HG03064 (cell line): Measurements from ENCODE around the gene OSBPL2.
A peak's percentile ranks its signal among the peaks of the same experiment; 100 is the strongest.

Source experiments
- ATAC-seq: cut with Tn5 transposase; IDR thresholded peaks from one replicate; pipeline ENCODE4 v1.9.1; 2021; ENCODE audit warnings: low read depth; ENCODE audit not compliant: unreplicated experiment

OSBPL2 gene

DNA sequence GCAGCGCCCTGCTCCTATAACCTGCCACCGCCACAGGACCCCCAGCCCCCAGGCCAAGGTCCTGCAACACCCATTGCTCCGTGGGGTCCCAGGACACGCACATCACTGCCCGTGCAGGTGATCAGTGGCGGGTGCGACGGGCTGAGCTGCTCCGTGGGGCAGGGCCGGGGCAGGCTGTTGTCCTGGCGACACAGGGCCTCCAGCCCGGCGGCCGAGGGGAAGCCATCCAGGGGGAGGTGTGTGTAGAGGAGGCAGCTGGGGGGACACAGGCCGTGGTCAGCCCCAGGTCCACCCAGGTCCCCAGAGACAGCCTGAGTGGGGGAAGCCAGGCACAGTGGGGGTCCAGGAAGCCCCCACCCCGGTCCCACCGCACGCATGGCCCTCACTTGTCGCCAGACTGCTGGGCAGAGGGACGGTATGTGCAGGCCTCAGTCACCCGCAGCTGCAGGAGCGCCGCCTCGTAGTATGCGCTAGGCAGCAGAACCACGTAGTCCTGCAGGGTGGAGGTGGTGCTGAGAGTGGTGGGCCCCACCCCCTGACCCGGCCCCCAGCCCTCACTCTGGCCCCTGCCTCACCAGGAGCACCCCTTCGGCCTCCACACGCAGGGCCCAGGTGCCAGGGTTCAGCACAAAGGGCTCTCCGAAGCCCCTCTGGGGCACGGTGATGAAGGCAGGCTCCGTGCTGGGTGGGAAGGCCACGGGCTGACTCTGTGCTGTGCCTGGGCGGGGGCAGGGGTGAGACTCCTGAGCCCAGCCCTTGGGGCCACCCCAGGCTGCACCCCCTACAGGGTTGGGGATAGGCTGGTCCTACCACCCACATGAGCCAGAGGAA is 94.9 kb downstream of the OSBPL2 start:
- no peak for ATAC-seq

DNA sequence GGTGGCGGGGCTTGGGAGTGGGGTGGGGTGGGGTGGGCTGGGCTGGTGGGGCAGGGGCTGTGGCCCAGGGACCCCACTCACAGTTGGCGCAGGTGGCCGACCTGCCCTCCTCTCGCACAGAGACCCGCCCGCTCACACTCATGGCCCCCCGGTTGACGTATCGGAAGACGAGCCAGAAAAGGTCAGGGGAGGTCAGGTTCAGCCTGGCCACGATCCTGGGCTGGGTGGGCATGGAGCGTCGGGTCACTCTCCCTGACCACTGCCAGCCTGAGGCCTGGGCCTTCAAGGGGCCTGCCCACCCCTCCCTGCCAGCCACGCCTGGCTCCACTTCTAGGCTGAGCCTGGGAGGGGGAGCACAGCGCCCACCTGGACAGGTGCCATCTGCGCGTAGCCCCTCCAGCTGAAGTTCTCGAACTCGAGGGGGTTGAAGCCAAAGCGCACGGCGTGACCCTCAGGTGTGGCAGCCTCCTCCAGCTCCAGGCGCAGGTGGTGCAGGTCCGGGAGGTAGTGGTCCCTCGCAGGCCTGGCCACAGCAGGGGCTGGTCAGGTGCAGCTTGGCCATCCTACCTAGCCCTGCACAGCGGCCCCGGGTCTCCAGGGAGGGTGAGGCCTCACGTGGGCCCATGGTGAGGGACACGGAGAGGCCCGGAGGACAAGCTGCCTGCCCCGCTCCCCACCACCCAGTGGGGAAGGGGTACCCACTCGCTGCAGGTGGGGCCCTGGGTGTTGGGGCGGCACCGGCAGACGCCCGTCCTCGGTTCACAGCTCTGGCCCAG is 95.7 kb downstream of the OSBPL2 start:
- no peak for ATAC-seq

- ATAC-seq: no peak
Observed at GRCh38 chr20:62334881-62335280, 96.6 kb downstream of the OSBPL2 start.

GRCh38 chr20:62335532-62335931 is 97.2 kb downstream of the OSBPL2 start:
- ATAC-seq: no peak

- no peak for ATAC-seq
Observed at GRCh38 chr20:62336329-62336728, 98.0 kb downstream of the OSBPL2 start.

DNA sequence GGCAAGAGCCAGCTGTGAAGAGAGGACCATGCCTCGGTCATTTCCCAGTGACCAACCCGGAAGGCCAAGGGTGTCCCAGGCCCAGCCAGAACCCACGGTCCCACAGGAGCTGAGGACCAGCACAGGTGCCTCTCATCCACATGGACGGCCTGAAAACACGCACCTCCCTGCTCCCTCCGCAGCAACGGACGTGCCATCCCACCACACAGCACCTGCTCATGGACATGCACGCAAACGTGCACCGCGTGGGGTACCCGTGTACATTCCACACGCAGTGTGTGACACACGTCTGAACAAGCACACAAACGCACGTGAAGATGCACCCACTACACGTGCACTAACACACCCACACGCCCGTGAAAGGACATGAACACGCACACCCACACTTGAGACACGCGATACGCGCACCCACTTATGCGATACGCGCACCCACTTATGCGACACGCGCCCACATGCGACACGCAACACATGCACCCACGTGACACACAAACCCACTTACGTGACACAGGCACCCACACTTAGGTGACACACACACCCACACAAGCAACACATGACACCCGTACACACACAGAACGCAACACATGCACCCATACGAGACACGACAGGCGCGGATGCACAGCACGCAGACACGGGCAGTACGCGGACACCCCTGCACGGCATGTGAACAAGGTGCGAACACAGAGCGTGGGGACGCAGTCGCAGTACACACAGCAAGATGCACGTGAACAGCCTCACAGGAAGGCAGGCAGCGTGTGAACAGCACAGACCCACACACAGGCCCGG is 98.6 kb downstream of the OSBPL2 start:
- ATAC-seq: no peak

DNA sequence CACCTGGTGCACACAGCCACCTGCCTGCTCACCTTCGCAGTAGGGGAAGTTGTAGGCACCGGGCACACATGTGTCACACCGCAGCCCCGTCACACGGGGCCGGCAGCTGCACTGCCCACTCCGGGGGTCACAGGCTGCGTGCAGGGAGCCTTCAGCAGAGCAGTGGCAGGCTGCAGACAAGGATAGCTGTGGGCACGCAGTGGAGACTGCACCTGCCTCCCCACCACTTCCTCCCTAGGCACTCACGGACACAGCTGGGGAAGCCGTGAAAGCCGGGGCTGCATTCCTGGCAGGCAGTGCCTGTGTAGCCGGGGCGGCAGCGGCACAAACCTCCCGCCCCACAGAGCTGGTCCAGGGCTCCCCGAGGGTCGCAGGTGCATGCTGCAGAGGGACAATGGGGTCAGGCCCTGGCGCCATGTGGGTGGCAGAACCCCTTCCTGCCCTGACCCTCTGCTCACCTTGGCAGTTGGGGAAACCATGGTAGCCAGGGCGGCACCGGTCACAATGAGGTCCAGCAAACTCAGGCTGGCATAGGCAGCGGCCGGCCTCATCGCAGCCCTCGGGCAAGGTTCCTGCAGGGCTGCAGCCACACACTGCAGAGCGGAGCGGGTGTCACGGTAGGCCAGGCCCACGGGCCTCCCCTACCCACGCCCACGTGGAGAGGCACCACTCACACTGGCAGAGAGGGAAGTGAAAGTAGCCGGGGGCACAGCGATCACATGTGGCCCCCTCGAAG is 99.4 kb downstream of the OSBPL2 start:
- ATAC-seq: no peak

- ATAC-seq: no peak
Observed at GRCh38 chr20:62338294-62338620, 99.9 kb downstream of the OSBPL2 start.

GRCh38 chr20:62339647-62340062 is 101.3 kb downstream of the OSBPL2 start:
- peak; percentile 66 for ATAC-seq

- no peak for ATAC-seq
Observed at GRCh38 chr20:62342910-62343309, 104.6 kb downstream of the OSBPL2 start.

DNA sequence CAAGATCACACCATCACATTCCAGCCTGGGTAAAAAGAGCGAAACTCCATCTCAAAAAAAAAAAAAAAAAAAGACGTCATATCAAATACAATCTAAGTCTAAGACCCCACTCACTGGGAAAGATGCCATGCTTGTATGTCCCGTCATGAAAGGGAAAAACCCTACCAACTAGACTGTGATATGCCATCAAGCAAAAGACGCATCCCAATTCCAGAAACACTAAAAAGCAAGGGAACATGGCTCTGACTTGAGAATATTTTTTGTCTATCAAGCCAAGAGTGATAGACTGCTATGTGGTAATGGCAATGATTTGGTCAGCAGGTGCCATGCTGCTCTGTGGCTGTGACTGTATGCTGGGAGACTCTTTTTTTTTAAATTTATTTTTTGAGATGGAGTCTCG is 105.8 kb downstream of the OSBPL2 start:
- no peak for ATAC-seq

- ATAC-seq: no peak
Observed at GRCh38 chr20:62344782-62345181, 106.5 kb downstream of the OSBPL2 start.
